ENCODE results near the gene SPEM1.

DNA sequence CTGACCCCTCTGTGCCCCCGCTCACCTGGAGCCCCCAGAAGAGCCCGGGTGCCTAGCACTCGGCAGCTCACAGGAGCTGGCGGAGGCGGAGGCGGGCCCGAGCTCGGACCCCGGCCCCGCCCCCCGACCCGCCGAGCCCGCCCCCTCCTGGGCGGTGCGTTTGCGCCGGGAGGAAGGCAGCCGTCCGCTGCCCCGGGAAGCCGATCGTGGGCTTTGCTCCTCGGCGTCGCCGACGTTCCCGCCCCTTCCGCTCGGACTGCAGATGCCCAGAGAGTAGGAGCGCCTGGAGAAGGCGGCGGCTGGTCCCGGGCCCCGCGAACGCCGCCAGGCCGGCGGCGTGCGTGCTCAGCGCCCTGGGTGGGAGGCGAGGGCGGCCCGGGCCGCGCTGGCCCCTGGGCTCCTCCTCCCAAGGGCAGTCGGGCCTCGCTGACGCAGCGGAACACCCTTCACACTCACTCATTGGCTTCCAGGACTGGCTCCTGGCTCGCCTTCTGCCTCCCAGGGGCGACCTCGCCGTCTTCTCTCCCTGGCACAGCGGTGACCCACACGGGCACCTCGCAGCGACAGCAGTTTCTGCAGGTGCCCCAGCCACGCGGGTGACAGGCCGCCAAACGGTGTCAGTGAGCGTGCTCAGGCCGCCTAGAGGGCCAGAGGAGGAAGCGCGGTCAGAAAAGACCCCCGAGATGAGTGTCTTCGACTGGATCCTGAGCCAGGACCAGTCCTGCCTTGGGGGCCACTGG, 25.5 kb upstream of the SPEM1 start, which contains the start of gene PLSCR3:
- TF ChIP-seq CTCF (IDR thresholded peaks at IDR 0.05) (peak; percentile 55 to 64 (median 56)), POLR2AphosphoS5 (IDR thresholded peaks at IDR 0.05) (peak; percentile 48 to 86 (median 77)), POLR2A (IDR thresholded peaks at IDR 0.05) (peak; percentile 27)
